GM19438 (cell line): ENCODE measurements around the gene ERC2.

Experiments used
- ATAC-seq: cut with Tn5 transposase; IDR thresholded peaks from one replicate; pipeline ENCODE4 v1.9.1; 2021; ENCODE audit warnings: low read depth; ENCODE audit not compliant: unreplicated experiment

Gene ERC2

DNA sequence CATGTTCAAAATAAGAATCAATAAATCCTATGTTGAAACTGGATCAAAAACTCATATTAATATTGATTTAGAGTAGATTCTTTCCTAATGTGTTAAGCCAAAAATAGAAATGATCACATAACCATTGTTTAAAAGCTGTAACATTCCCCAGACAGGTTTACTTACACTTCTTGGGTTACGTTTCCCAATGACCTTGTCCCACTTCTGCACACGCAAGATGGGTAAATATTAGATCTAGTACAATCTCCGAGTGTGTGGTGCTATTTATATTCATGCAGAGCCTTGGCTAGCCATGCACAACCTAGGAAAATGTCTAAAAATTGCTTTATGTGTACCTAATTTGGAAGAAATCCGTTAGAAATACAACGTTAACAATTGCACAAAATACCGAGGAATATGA, 39.6 kb downstream of the ERC2 start:
- no peak for ATAC-seq

DNA sequence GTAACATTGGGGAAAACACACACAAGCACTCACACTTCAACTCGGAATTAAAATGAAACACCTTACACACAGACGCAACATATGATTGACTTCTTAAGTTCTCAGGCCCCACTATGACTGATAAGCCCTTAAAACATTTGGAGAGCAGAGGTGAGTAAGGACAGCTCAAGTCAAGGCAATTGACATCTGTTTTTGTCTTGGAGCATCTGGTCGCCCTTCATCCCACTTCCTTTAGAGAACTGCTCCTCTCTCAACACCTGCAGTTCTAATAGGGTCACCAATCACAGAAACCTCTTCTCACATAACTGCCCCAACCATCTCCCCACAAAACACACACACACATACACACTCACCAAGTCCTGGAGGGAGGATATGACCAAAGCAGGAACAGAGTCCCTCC, 43.4 kb downstream of the ERC2 start:
- no peak for ATAC-seq

DNA sequence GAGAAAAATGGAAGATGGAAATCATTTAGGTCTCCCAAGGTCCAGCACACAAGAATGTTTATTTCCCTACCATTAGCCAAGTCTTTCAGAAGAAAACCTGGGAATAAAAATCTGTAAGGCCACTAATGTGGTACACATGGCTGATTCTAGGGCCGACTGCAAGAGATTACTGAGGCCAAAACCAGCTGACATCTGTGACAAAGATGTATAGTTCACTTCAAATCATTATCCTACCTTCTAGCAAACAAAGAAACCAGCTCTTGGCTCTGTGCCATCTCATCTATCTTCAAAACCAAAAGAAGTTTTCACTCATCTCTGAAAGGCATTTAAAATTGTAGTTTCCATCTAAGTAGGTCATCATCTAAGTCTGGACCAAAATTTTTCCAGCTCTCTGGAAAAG, 43.9 kb downstream of the ERC2 start:
- no peak for ATAC-seq

GRCh38 chr3:56423661-56424099, 44.6 kb downstream of the ERC2 start:
- no peak for ATAC-seq

- no peak for ATAC-seq
These were observed 46.0 kb downstream of the ERC2 start for GRCh38 chr3:56422316-56422715.

DNA sequence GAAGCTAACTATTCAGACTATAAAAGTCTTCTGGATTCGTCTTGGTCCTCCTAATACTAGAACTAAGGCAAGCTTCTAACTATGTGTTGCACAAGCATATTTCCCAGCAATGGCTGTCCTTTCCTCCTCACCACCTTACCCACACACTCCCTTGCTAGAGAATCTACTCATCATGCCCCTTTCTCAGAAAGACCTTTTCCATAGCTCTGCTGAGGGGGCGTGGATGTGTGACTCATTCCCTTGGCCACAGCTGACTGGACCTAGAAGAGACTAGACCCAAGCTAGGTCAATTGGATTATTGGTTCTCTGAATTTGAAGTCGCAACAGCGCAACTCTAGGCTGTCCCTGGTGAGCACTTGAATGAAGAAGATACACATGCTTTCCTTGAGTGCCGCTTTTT, 47.1 kb downstream of the ERC2 start:
- ATAC-seq = no peak

DNA sequence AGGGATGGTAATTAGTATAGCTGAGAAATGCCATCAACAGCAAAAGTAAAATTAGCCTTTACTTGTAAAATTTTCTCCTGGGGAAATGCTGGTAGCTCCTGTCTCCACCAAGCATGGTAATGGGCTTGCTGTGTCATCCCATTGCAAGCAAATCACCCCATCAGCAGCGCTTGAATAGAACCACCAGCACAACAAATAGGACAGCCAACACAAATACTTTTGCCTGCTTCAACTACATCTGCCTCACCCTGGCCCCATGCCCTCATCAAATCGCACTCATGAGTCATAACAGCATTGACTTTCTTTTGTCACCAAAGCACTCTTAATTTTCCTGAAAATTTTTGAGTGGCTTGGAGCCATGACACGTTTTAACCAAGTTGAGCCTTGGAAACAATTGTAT, 52.6 kb downstream of the ERC2 start:
- no peak for ATAC-seq

DNA sequence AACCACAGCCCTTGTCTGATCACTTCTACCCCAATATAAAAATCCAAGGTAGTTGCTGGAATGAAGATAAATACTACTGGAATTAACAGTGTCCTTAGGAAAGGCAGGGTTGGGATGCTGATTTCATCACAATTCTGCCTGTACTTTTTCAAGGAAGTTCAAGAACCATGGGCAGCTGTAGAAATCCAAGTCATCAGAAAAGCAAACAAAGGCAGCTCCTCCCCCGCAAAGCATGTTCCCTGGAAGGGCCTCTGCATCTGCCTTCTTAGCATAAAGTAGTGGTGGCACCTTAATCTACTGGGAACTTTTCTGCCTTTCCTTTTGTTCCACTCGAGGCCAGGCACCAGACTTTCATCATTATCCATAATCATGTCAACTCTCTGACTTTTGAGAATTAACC, 54.4 kb downstream of the ERC2 start:
- no peak for ATAC-seq

- no peak for ATAC-seq
These were observed 57.1 kb downstream of the ERC2 start for GRCh38 chr3:56411166-56411565.

GRCh38 chr3:56410576-56410975, 57.7 kb downstream of the ERC2 start:
- no peak for ATAC-seq

GRCh38 chr3:56409790-56410189, 58.5 kb downstream of the ERC2 start:
- no peak for ATAC-seq

DNA sequence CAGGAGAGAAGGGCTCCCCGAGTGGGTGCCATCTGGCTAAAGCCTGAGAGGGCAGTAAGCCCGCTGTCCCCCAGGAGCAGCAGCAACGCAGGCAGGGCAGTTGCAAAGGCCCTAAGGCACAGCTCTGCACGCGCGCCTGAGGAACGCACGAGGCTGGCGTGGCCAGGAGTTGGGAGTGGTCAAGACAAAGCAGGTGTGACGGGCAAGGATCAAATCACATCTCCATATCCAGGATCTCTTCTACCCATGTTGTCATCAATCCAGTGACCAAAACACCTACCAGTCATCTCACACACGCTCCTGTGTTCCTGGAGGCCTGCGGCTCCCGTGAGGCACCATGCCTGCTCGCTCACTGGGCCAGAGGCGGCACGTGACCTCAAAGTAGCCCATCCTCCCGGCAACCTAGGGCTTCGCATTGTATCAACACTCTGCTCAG, 59.5 kb downstream of the ERC2 start:
- no peak for ATAC-seq

DNA sequence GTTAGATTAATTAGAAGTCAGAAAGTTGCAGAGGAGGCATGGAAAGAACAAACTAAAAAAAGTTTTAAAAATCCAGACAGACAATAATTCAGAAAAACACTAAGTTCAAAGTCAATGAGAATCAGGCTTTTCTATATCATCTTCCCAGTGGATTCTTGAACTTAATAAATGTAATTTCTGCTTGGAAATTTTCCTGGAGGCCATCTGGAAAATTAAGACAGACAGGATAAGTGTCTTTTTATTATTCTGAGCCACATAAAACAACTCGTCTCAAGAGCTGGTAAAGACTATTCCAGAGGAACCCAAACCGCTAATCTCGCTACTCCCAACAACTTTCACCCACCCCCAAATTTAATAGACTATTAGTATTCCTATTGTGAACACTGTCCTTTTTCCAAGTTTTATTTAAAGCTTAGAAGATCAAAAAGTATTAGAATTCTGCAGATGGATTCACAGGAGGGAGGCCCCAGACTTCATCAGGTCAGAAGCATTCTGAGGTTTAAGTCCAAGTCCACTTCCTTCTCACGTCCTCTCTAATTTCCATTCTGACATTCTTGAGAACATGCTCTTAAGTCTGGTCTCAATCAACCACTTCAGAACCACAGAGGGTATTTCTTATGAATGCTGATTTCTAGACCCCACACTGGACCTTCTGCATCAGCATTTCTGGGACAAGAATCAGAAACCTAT, 61.3 kb downstream of the ERC2 start:
- ATAC-seq = no peak

GRCh38 chr3:56404884-56405283, 63.4 kb downstream of the ERC2 start:
- ATAC-seq = no peak

GRCh38 chr3:56398659-56399058, 69.6 kb downstream of the ERC2 start:
- no peak for ATAC-seq

DNA sequence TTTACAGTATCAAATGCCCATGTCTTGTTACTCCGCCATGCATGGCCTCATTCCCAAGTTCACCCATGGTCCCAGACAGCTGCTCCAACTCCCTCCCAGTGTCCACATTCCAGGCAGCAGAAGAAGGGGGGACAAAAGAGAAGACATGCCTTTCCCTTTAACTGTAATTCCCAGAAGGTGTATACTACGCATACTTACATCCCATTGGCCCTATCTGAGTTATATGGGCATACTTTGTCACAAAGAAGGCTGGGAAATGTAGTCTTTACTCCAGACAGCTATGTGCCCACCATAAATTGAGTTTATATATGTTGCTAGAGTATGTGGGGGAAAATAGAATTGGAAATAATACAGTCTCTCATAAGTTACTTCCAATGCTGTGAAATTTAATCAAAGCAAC, 70.5 kb downstream of the ERC2 start:
- no peak for ATAC-seq

DNA sequence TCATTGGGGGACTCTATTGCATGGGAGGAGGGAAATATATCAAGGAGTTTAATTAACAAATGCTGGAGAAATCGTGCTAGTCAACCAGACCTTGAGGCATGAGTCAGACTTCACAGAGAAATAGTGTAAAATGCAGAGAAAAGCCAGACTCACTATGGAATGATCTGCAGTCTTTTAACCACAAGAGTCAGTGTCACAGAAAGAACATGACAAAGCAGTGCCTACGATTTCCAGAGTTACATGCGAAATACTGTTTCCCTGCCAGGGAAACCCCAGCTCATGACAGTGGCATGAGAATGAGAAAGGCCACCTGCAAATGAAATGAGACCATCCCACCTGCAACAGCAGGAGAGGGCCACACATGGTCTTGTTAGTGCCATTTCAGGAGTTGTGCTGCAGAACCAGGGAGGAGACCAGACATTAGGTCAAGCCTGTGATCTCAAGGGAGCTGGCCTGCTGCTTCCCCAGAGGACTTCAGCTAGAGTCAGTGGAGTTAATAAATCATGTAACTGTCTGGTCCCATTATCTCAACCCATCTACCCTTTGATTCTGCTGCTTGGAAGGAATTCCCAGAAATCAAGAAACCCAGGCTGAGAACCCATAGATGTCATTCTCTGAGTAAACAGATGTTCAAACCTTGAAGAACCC, 79.0 kb downstream of the ERC2 start:
- no peak for ATAC-seq

DNA sequence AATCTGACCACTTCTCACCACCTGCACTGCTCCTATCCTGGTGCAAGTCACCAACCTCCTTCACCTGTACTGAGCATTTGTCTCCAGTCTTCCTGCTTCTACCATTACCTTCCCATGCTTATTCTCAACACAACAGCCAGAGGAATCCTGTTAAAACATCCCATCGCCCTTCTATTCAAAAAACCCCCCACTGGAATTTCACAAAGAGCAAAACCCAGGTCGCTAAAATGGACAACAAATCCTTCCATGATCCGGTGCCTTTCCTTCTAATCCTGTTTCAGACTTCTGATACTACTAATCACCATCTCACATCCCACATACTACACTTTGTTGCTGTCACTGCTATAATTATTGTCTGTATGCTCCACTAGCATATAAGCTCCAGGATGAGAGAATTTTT, 85.2 kb downstream of the ERC2 start:
- no peak for ATAC-seq

DNA sequence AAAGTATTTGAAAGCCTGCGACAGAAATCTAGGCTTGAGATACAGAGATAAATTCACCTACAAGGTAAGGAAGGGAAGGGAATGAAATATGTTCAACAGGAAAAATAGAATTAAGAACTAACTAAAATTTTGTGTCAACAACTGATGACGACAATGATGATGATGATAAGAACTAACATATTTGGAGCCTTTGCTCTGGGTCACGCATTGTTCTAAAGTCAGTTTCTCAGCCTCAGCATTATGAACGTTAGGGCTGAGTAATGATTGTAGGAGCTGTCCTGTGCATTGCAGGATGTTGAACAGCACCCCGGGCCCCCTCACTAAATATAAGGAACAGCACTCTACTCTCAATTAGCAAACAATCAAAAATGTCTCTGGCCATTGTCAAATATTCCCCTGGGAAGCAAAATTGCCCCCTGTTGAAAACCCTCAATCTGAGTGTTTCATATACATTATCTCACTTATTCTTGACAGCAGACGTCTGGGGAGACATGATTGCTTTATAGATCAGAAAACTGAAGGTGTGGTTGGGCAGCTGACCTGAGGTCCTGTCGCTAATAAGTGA, 88.5 kb downstream of the ERC2 start:
- no peak for ATAC-seq

- ATAC-seq = no peak
These were observed 92.6 kb downstream of the ERC2 start for GRCh38 chr3:56375654-56376053.

DNA sequence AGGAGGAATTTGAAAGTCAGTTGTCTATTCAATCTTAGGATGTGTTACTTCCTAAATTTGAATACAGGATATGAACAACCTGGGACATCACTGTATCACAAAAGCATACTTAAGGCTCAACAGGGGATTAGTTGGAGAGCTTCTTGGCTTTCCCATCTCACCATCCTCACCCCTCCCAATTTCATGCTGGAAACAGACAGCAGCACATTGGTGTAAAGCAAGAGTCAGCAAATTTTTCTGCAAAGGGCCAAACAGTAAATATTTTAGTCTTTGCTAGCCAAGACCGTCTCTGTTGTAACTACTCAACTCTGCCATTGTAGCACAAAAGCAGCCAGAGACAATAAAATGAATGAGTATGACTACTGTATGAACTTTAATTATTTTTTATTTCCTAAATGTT, 94.9 kb downstream of the ERC2 start:
- ATAC-seq = no peak
